IPS-18a (cell line): ENCODE data around the gene MET.

Experiments used
- H3K27ac ChIP-seq: one replicate; pipeline ENCODE4 v1.5.1; 2013; ENCODE audit warnings: low read length
- H3K27me3 ChIP-seq: one replicate; pipeline ENCODE4 v1.6.1; 2013; ENCODE audit warnings: mild to moderate bottlenecking, low read length; ENCODE audit not compliant: control insufficient read depth, insufficient read depth
- H3K36me3 ChIP-seq: one replicate; pipeline ENCODE4 v1.6.1; 2013; ENCODE audit warnings: low read depth, low read length; ENCODE audit not compliant: control insufficient read depth
- H3K4me1 ChIP-seq: one replicate; pipeline ENCODE4 v1.6.1; 2013; ENCODE audit warnings: low read depth, low read length; ENCODE audit not compliant: control insufficient read depth
- H3K4me3 ChIP-seq: one replicate; pipeline ENCODE4 v1.5.1; 2013; ENCODE audit warnings: low read length
- H3K9ac ChIP-seq: one replicate; pipeline ENCODE4 v1.6.1; 2013; ENCODE audit warnings: mild to moderate bottlenecking, low read length, moderate library complexity
- H3K9me3 ChIP-seq: one replicate; pipeline ENCODE4 v1.6.1; 2013; ENCODE audit warnings: low read depth, low read length; ENCODE audit not compliant: control insufficient read depth

MET gene

GRCh38 chr7:116669769-116670168 is 2.2 kb upstream of the MET start:
- H3K4me1 ChIP-seq: peaks cover 17% of the 10 kb centered on the region
- no peak overlapping the region for H3K9ac ChIP-seq
- no peaks in the 10 kb centered on the region for H3K9me3 ChIP-seq
- H3K27me3 ChIP-seq: peaks cover 32% of the 10 kb centered on the region
- no peaks in the 10 kb centered on the region for H3K36me3 ChIP-seq
- H3K27ac ChIP-seq: no peak overlapping the region
- no peak overlapping the region for H3K4me3 ChIP-seq

GRCh38 chr7:116670409-116671015 is 1.5 kb upstream of the MET start:
- no peak overlapping the region for H3K4me3 ChIP-seq
- H3K9me3 ChIP-seq: no peaks in the 10 kb centered on the region
- peaks cover 35% of the 10 kb centered on the region for H3K27me3 ChIP-seq
- no peak overlapping the region for H3K9ac ChIP-seq
- H3K27ac ChIP-seq: no peak overlapping the region
- H3K4me1 ChIP-seq: peaks cover 18% of the 10 kb centered on the region
- H3K36me3 ChIP-seq: no peaks in the 10 kb centered on the region

GRCh38 chr7:116671111-116671510 is 885 bp upstream of the MET start:
- peaks cover 35% of the 10 kb centered on the region for H3K27me3 ChIP-seq
- H3K27ac ChIP-seq: no peak overlapping the region
- H3K36me3 ChIP-seq: no peaks in the 10 kb centered on the region
- H3K4me1 ChIP-seq: peaks cover 18% of the 10 kb centered on the region
- H3K4me3 ChIP-seq: peak overlapping the region; percentile 84
- H3K9ac ChIP-seq: no peak overlapping the region
- no peaks in the 10 kb centered on the region for H3K9me3 ChIP-seq

- H3K9ac ChIP-seq: peak overlapping the region; percentile 63
These were observed 830 bp downstream of the MET start for GRCh38 chr7:116672596-116673456.

GRCh38 chr7:116673457-116673865 is 1.5 kb downstream of the MET start:
- H3K9ac ChIP-seq: no peak overlapping the region
- H3K27me3 ChIP-seq: peaks cover 35% of the 10 kb centered on the region
- peaks cover 24% of the 10 kb centered on the region for H3K4me1 ChIP-seq
- no peak overlapping the region for H3K27ac ChIP-seq
- H3K9me3 ChIP-seq: no peaks in the 10 kb centered on the region
- no peaks in the 10 kb centered on the region for H3K36me3 ChIP-seq
- H3K4me3 ChIP-seq: peak overlapping the region; percentile 84

More at GRCh38 chr7:116672596-116673456, 830 bp downstream of the MET start:
- H3K36me3 ChIP-seq: no peaks in the 10 kb centered on the region
- peaks cover 35% of the 10 kb centered on the region for H3K27me3 ChIP-seq
- no peaks in the 10 kb centered on the region for H3K9me3 ChIP-seq
- peak overlapping the region; percentile 84 for H3K4me3 ChIP-seq
- H3K27ac ChIP-seq: no peak overlapping the region
- peaks cover 21% of the 10 kb centered on the region for H3K4me1 ChIP-seq

- Histone ChIP-seq H3K4me1 (peaks cover 24% of the 10 kb centered on the region), H3K9ac (no peak overlapping the region), H3K4me3 (no peak overlapping the region), H3K36me3 (no peaks in the 10 kb centered on the region), H3K9me3 (no peaks in the 10 kb centered on the region), H3K27ac (no peak overlapping the region), H3K27me3 (peaks cover 35% of the 10 kb centered on the region)
These were observed 2.6 kb downstream of the MET start for GRCh38 chr7:116674508-116675173.

- Histone ChIP-seq H3K4me1 (peaks cover 24% of the 10 kb centered on the region), H3K9me3 (no peaks in the 10 kb centered on the region), H3K9ac (no peak overlapping the region), H3K4me3 (no peak overlapping the region), H3K27me3 (peaks cover 34% of the 10 kb centered on the region), H3K36me3 (no peaks in the 10 kb centered on the region), H3K27ac (no peak overlapping the region)
These were observed 3.9 kb downstream of the MET start for GRCh38 chr7:116675812-116676355.

- no peaks in the 10 kb centered on the region for H3K9me3 ChIP-seq
- H3K27ac ChIP-seq: no peak overlapping the region
- peaks cover 14% of the 10 kb centered on the region for H3K4me1 ChIP-seq
These were observed 6.8 kb downstream of the MET start for GRCh38 chr7:116678780-116679179.

GRCh38 chr7:116679500-116679899 is 7.5 kb downstream of the MET start:
- Histone ChIP-seq H3K27ac (no peak overlapping the region), H3K36me3 (no peaks in the 10 kb centered on the region), H3K4me3 (no peak overlapping the region), H3K9ac (no peak overlapping the region), H3K9me3 (no peaks in the 10 kb centered on the region), H3K4me1 (peaks cover 9% of the 10 kb centered on the region), H3K27me3 (peaks cover 5% of the 10 kb centered on the region)

More at GRCh38 chr7:116678780-116679179, 6.8 kb downstream of the MET start:
- Histone ChIP-seq H3K36me3 (no peaks in the 10 kb centered on the region), H3K27me3 (peaks cover 9% of the 10 kb centered on the region), H3K9ac (no peak overlapping the region), H3K4me3 (no peak overlapping the region)

- Histone ChIP-seq H3K4me3 (no peak overlapping the region), H3K9me3 (no peaks in the 10 kb centered on the region), H3K4me1 (peaks cover 17% of the 10 kb centered on the region), H3K36me3 (no peaks in the 10 kb centered on the region), H3K27me3 (no peaks in the 10 kb centered on the region), H3K27ac (no peak overlapping the region), H3K9ac (no peak overlapping the region)
These were observed 11.8 kb downstream of the MET start for GRCh38 chr7:116683786-116684185.

- Histone ChIP-seq H3K27me3 (no peaks in the 10 kb centered on the region), H3K9me3 (no peaks in the 10 kb centered on the region), H3K27ac (no peak overlapping the region), H3K4me1 (peaks cover 28% of the 10 kb centered on the region), H3K4me3 (no peak overlapping the region), H3K36me3 (no peaks in the 10 kb centered on the region), H3K9ac (no peak overlapping the region)
These were observed 14.0 kb downstream of the MET start for GRCh38 chr7:116686033-116686432.
